Neuronal stem cell (in vitro differentiated cells): ENCODE results near the gene ZNF497.

Experiments
- DNase-seq: peaks from one replicate; pipeline ENCODE4 v3.0.0-alpha.2; 2013; ENCODE audit warnings: low spot score
- H2AFZ ChIP-seq: one replicate; pipeline ENCODE4 v1.6.1; 2013; ENCODE audit warnings: mild to moderate bottlenecking, low read length, inconsistent platforms
- H2AK5ac ChIP-seq: 2 replicates; pipeline ENCODE4 v1.6.1; 2013; ENCODE audit warnings: low read depth, mild to moderate bottlenecking, inconsistent platforms, low read length, moderate library complexity, mixed read lengths
- H2BK120ac ChIP-seq: 2 replicates; pipeline ENCODE4 v1.6.1; 2013; ENCODE audit warnings: low read depth, mild to moderate bottlenecking, inconsistent platforms, low read length, moderate library complexity, mixed read lengths
- H2BK12ac ChIP-seq: one replicate; pipeline ENCODE4 v1.6.1; 2013; ENCODE audit warnings: low read length, inconsistent platforms
- H2BK15ac ChIP-seq: 2 replicates; pipeline ENCODE4 v1.6.1; 2013; ENCODE audit warnings: mild to moderate bottlenecking, low read length, inconsistent platforms, mixed read lengths
- H2BK5ac ChIP-seq: one replicate; pipeline ENCODE4 v1.6.1; 2013; ENCODE audit warnings: inconsistent platforms, mild to moderate bottlenecking, low read length, moderate library complexity
- H3K14ac ChIP-seq: one replicate; pipeline ENCODE4 v1.6.1; 2013; ENCODE audit warnings: low read length, inconsistent platforms
- H3K18ac ChIP-seq: 2 replicates; pipeline ENCODE4 v1.6.1; 2013; ENCODE audit warnings: low read length, inconsistent platforms
- H3K23ac ChIP-seq: 2 replicates; pipeline ENCODE4 v1.6.1; 2013; ENCODE audit warnings: low read depth, mild to moderate bottlenecking, mixed read lengths, low read length, inconsistent platforms; ENCODE audit not compliant: poor library complexity
- H3K27ac ChIP-seq: replicated peaks from 3 replicates; pipeline ENCODE4 v1.5.1; 2013; ENCODE audit warnings: low read length, inconsistent platforms
- H3K27me3 ChIP-seq, 3 experiments: 2 replicates each; pipeline ENCODE4 v1.6.1; 2013; ENCODE audit warnings: low read length in 3 of 3, mild to moderate bottlenecking in 2 of 3, inconsistent platforms in 1 of 3, low read depth in 1 of 3, mixed read lengths in 1 of 3, moderate library complexity in 1 of 3; ENCODE audit not compliant: control insufficient read depth in 3 of 3, insufficient read depth in 3 of 3
- H3K36me3 ChIP-seq, 2 donors: replicated peaks in 1 of 2; 2 replicates each; pipeline ENCODE4 v1.6.1; 2013; ENCODE audit warnings: low read length in 2 of 2; ENCODE audit not compliant: control insufficient read depth in 2 of 2, insufficient read depth in 2 of 2
- H3K4ac ChIP-seq: 2 replicates; pipeline ENCODE4 v1.6.1; 2013; ENCODE audit warnings: inconsistent platforms, mild to moderate bottlenecking, low read length, moderate library complexity
- H3K4me1 ChIP-seq, 2 donors: 1 replicate in 1 of 2; 2 replicates in 1 of 2; pipeline ENCODE4 v1.6.1; 2013; ENCODE audit warnings: low read length in 2 of 2, low read depth in 1 of 2; ENCODE audit not compliant: control insufficient read depth in 2 of 2, insufficient read depth in 1 of 2
- H3K4me2 ChIP-seq: one replicate; pipeline ENCODE4 v1.6.1; 2013; ENCODE audit warnings: mild to moderate bottlenecking, low read length, inconsistent platforms; ENCODE audit not compliant: insufficient read depth, poor library complexity, severe bottlenecking
- H3K4me3 ChIP-seq, 2 donors: 2 replicates each; pipeline ENCODE4 v1.5.1; 2013; ENCODE audit warnings: low read length in 2 of 2, mild to moderate bottlenecking in 2 of 2, inconsistent platforms in 1 of 2, moderate library complexity in 1 of 2
- H3K79me1 ChIP-seq: one replicate; pipeline ENCODE4 v1.6.1; 2013; ENCODE audit warnings: low read depth, mild to moderate bottlenecking, inconsistent platforms, low read length, moderate library complexity
- H3K9ac ChIP-seq: one replicate; pipeline ENCODE4 v1.6.1; 2013; ENCODE audit warnings: mild to moderate bottlenecking, low read depth, low read length, inconsistent platforms; ENCODE audit not compliant: poor library complexity
- H3K9me3 ChIP-seq, 2 donors: replicated peaks in 1 of 2; 2 replicates each; pipeline versions ENCODE3 to v1.6.1; 2013; ENCODE audit warnings: low read length in 2 of 2, mild to moderate bottlenecking in 2 of 2, inconsistent platforms in 1 of 2, low read depth in 1 of 2, mixed read lengths in 1 of 2, moderate library complexity in 1 of 2; ENCODE audit not compliant: control insufficient read depth in 2 of 2, insufficient read depth in 1 of 2
- H4K8ac ChIP-seq: one replicate; pipeline ENCODE4 v1.6.1; 2013; ENCODE audit warnings: low read depth, mild to moderate bottlenecking, inconsistent platforms, low read length, moderate library complexity
- H4K91ac ChIP-seq: one replicate; pipeline ENCODE4 v1.6.1; 2013; ENCODE audit warnings: low read length, low read depth, mild to moderate bottlenecking, inconsistent platforms; ENCODE audit not compliant: poor library complexity
- WGBS, 2 donors: extraction: QIAGEN DNeasy Blood & Tissue Kit; methylation state at CpG; one replicate each; pipeline ENCODE4 v1.1.7; 2013; ENCODE audit warnings: missing lambda C conversion rate in 2 of 2, mixed read lengths in 1 of 2; ENCODE audit not compliant: insufficient read length in 2 of 2, insufficient replicate concordance in 1 of 2; ENCODE audit errors: extremely low coverage in 2 of 2; 5-methylcytosine and 5-hydroxymethylcytosine counted together

Gene ZNF497

GRCh38 chr19:58374200-58374599 lies 11.6 kb upstream of the ZNF497 start:
- no peak overlapping the region for H4K91ac ChIP-seq
- H3K79me1 ChIP-seq: peaks cover 3% of the 10 kb centered on the region
- H3K18ac ChIP-seq: no peak overlapping the region
- H3K27ac ChIP-seq: no peak overlapping the region
- H2AFZ ChIP-seq: no peak overlapping the region
- H3K4ac ChIP-seq: no peak overlapping the region
- H2AK5ac ChIP-seq: no peak overlapping the region
- H2BK12ac ChIP-seq: no peak overlapping the region
- H3K14ac ChIP-seq: no peak overlapping the region
- H4K8ac ChIP-seq: no peak overlapping the region
- no peak for DNase-seq
- no peak overlapping the region for H3K4me2 ChIP-seq
- H3K36me3 ChIP-seq: peaks cover 3 to 5% of the 10 kb centered on the region in 2 donors
- no CpG with 5 or more reads among the region's 4 CpGs for WGBS, 2 donors
- H3K27me3 ChIP-seq: no peaks in the 10 kb centered on the region
- H2BK5ac ChIP-seq: peak overlapping the region; percentile 84
- no peaks in the 10 kb centered on the region for H3K9me3 ChIP-seq
- no peak overlapping the region for H2BK15ac ChIP-seq
- H3K23ac ChIP-seq: no peak overlapping the region
- no peaks in the 10 kb centered on the region for H3K4me1 ChIP-seq
- H3K4me3 ChIP-seq: no peak overlapping the region
- no peak overlapping the region for H3K9ac ChIP-seq
- H2BK120ac ChIP-seq: no peak overlapping the region

DNA sequence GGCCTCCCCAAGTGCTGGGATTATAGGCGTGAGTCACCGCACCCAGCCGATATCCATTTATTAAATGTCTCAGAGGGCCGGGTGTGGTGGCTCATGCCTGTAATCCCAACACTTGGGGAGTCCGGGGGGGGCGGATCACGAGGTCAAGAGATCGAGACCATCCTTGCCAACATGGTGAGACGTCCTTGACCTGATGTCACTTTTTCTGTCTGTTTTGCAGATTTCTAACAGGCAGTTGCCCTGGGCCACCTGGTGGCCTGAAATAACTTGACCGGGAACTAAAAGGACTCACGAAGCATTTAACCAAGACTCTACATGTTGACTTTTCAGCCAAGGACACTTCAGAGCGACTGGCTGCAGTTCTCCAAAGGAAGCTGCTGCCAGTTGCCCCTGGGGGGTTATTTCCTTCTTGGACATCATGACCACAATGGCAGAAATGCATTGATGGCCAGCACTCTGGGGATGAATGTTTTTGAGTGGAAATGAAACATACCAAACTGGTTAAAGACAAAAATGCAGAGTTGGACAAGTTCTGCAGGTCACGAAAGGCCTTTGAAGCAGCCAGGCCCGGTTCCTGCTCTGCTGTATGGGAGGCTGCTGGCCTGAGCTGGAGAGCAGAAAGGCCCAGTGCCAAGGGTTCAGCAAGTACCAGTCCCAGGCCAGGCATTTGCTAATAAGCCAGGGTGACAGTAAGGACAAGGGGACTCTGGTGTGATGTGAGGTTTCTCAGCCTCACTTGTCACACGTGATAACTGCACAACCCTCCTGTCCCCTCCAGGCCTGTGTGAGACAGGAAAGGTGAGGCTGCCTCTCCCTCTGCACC lies 10.0 kb upstream of the ZNF497 start:
- Histone ChIP-seq H3K36me3 (peaks cover 3 to 8% of the 10 kb centered on the region in 2 donors), H2BK15ac (no peak overlapping the region), H3K9ac (no peak overlapping the region), H3K4ac (no peak overlapping the region), H3K79me1 (peaks cover 1% of the 10 kb centered on the region), H3K9me3 (no peaks in the 10 kb centered on the region), H3K27ac (no peak overlapping the region), H3K18ac (no peak overlapping the region), H2AFZ (no peak overlapping the region), H3K4me3 (peak overlapping the region in 1 of 2 donors; percentile 23), H3K4me1 (no peaks in the 10 kb centered on the region), H2BK5ac (peak overlapping the region; percentile 84), H3K27me3 (no peaks in the 10 kb centered on the region), H2AK5ac (no peak overlapping the region), H2BK12ac (no peak overlapping the region), H3K23ac (no peak overlapping the region), H3K4me2 (no peak overlapping the region), H4K91ac (no peak overlapping the region), H2BK120ac (no peak overlapping the region), H4K8ac (no peak overlapping the region), H3K14ac (no peak overlapping the region)
- DNase-seq: no peak
- no CpG with 5 or more reads among the region's 15 CpGs for WGBS, 2 donors

DNA sequence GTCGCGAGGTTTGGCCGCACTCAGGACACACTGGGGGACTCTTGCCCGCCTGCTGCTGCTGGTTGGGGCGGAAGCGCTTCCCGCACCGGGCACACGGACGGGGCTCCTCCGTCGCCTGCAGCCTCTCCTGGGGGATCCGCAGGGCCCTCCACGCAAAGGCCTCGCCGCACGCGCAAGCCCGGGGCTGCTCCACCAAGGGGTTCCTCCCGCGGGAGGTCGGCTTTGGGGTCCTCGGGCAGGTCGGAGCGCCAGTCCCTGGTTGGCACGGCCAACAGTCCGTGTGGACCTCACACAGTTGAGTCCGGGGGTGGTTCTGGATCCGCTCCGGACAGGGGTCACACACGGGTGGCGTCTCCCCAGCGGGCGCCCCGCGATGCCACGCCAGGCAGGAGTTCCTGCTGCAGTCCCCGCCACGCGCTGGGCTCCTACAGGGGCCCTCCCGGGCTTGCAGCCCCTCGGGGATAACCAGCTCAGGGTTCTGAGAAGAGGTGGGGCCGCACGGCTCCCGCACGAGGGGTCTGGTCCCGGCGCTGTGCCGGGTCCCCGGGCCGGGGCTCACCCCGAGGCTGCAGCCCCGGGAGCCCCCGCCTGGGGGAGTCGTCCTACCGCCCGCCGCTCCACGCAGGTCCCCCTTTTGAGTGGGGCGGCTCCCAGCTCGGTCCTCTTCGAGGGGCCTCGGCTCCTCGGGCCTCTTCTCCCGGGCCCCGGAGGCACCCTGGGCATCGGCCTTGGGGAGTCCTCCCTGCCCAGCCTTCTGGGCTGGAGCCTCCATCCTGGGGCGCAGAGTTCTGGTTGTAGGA lies 6.2 kb upstream of the ZNF497 start:
- no peak overlapping the region for H3K23ac ChIP-seq

More for the DNA sequence above, 6.2 kb upstream of the ZNF497 start:
- H4K91ac ChIP-seq: no peak overlapping the region
- H3K27me3 ChIP-seq: no peaks in the 10 kb centered on the region
- H2AFZ ChIP-seq: no peak overlapping the region
- peaks cover 8 to 17% of the 10 kb centered on the region in 2 donors for H3K36me3 ChIP-seq
- H2BK15ac ChIP-seq: no peak overlapping the region
- H3K4me1 ChIP-seq: no peaks in the 10 kb centered on the region
- no peak overlapping the region for H3K4me2 ChIP-seq
- H2BK5ac ChIP-seq: no peak overlapping the region
- H3K79me1 ChIP-seq: peaks cover 5% of the 10 kb centered on the region
- no peak overlapping the region for H2BK120ac ChIP-seq
- no peak overlapping the region for H3K27ac ChIP-seq
- no peak for DNase-seq
- no peaks in the 10 kb centered on the region for H3K9me3 ChIP-seq
- H3K14ac ChIP-seq: no peak overlapping the region
- H3K9ac ChIP-seq: no peak overlapping the region
- H4K8ac ChIP-seq: no peak overlapping the region
- no peak overlapping the region for H3K4ac ChIP-seq
- no peak overlapping the region for H3K4me3 ChIP-seq
- H2AK5ac ChIP-seq: no peak overlapping the region
- no peak overlapping the region for H2BK12ac ChIP-seq
- no CpG with 5 or more reads among the region's 68 CpGs for WGBS, 2 donors
- H3K18ac ChIP-seq: no peak overlapping the region
